ENCODE data around the gene C19orf12.

The C19orf12 gene

DNA sequence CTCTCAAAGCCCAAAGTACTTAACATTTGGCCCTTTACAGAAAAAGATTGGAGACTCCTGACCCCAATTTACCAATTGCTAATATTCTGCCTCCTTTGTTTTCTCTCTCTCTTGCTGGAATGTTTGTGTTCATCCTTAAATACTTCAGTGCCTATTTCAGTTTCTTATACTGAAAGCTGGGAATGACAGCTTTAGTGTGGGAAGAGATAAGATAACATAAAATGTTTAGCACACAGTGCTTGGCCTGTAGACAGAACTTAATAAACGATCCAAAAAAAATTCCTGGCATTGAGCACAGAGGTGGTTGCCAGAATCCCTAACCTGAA, 52.8 kb downstream of the C19orf12 start:
- no peak for DNase-seq

DNA sequence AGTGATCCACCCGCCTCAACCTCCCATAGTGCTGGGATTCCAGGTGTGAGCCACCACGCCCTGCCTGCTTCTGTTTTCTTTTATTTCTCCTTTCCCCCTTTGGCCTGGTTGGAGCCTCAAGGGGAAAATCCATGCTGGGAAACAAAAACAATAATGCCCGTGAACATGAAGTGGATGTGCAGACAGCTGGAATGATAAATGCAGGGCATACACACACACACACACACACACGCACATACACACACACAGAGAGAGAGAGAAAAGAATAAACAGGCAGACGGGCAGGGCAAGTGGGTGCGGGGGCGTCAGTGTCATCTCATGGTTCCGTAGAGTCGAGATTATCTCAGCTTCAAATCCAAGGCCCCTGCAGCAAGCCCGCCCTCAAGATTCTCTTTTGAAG, 54.2 kb downstream of the C19orf12 start:
- no peak for DNase-seq

DNA sequence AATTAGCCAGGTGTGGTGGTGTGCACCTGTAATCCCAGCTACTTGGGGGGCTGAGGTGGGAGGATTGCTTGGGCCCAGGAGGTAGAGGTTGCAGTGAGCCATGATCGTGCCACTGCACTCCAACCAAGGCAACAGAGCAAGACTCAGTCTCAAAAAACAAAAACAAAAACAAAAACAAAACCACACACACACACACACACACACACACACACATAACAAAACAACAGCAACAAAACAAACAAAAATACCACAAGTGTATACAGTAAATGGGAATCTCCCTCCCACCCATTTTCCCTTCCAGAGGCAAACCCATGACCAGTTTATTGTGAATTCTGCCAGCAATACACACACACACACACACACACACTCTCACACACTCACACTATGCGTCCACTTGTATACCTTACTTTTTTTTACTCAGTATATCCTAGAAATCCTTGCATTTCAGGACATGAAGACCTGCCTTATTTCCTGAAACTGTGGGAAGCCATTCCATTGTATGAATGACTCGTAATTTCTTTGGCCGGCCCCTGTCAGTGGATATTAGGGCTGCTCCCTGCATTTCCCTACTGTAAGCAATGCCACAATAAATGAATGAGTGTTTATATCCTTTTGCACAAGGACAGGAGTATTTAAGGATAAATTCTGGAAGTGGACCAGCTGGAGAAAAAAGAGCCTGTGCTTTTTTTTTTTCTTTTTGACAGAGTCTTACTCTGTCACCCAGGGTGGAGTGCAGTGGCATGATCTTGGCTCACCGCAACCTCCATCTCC, 56.7 kb downstream of the C19orf12 start:
- DNase-seq: no peak

DNA sequence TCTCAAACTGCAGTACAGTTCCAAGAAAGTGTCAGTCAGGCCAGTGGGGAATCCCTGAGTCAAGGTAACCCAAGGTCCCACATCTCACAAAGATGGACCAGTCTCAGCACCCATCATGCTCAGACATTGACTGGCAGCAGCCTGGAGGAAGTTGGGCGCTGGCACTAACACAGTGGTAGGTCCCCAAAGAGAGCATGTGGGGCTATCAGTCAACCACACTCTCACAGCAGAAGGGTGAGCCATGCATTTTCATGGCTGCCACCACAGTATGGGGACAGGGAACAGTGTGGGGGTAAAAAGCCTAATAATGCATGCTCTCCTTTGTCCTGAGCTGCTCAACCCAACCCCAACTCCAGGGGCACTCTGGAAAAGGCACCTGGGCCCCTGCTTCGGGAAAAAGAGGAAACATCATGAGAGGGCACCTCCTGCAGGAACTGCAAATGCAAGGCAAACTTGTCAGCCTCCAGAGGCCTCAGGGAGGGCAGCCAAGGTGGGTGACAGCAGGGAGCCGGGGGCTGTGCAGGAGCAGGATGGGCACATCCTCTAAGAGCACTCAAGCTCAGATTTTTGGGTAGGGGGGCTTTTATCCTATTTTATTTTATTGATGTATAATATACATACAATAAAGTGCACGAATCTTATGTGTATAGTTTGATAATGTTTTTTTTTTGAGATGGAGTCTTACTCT, 59.3 kb downstream of the C19orf12 start:
- DNase-seq: no peak

DNA sequence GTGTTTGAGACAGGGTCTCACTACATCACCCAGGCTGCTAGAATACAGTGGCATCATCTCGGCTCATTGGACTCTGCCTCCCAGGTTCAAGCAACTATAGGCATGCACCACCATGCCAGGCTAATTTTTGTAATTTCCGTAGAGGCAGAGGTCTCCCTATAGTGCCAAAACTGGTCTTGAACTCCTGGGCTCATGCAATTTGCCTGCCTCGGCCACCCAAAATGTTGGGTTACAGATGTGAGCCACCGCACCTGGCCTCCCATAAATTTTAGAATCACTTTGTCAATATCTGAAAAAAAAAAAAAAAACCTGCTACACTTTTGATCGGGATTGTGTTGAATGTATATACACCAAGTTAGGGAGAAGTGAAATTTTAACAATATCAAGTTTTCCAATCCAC, 61.7 kb downstream of the C19orf12 start:
- no peak for DNase-seq

DNA sequence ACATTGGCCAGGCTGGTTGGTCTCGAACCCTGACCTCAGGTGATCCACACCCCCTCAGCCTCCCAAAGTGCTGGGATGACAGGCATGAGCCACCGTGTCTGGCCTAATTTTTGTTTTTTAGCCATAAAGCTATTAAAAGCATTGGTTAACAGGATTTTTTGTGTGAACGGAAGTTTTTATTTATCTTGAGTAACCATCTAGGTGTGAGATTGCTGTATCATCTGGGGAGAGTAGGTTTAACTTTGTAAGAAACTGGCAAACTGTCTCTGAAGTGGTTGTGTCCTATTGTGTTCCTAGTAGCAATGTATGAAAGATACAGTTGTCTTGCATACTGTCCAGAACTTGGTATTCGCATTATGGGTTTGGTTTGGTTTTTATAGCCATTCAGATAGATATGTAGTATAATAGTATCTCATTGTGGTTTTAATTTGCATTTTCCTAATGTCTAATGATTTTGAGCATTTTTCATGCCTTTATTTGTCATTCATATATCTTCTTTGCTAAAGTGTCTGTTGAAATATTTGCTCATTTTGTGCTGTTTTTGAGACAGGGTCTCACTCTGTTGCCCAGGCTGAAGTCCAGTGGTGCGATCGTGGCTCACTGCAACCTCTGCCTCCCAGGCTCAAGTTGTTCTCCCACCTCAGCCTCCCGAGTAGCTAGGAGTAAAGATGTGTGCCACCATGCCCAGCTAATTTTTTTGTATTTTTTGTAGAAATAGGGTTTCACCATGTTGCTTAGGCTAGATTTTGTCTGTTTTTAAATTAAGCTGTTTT, 63.3 kb downstream of the C19orf12 start:
- DNase-seq: no peak

DNA sequence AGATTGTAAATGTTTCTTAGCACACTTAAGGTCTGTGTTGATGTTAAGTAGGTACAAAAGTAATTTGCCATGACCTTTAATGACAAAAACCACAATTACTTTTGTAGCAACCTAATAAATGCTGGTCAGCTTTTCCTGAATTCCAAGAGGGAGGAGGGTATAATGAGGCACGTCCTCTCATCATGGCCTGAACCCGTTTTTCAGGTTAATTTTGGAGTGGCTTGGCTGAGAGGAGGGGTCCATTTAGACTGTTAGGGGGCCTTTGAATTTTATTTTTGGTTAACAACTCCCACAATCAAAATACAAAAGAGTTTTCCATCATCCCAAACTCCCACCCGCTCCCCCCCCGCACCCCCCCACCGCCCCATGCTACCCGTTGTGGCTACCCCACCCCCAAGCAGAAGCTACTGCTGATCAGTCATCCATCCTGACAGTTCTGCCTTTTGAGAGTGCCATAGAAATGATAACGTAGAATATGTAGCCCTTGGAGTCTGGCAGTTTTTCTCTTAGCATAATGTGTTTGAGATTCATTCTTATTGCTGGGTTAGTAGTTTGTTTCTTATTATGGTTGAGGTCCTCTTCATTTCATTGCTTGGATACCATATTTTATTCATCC, 64.2 kb downstream of the C19orf12 start:
- no peak for DNase-seq

Measured in right forelimb (tissue), 1 donor.